Measurements from ENCODE around the gene CD164L2. TPM values are rescaled to one million over a fixed set of nuclear protein-coding genes. Genes with fewer than 3 reads are reported as not detected.

The CD164L2 gene
- total RNA-seq, 5 donors from 2014 or later (not counting 1 experiment from before 2014, with no cell fraction given) = not detected

- H3K4me1 Mint-ChIP-seq = peaks cover 25 to 38% (median 36%) of the 10 kb centered on the region in 3 donors
- no peaks in the 10 kb centered on the region for H3K9me3 ChIP-seq
- no peaks in the 10 kb centered on the region for H3K9me3 Mint-ChIP-seq
- peaks cover 19% of the 10 kb centered on the region for H3K36me3 Mint-ChIP-seq
- H3K27me3 Mint-ChIP-seq = no peaks in the 10 kb centered on the region
- H3K4me1 ChIP-seq (ENCODE audit: control insufficient read depth in 1 of 2, extremely low read depth in 1 of 2, insufficient read depth in 2 of 2, low read length in 2 of 2) = peaks cover 4 to 20% of the 10 kb centered on the region in 2 experiments
- peaks cover 9 to 32% of the 10 kb centered on the region in 2 donors for H3K36me3 ChIP-seq (ENCODE audit: control insufficient read depth in 2 of 2, extremely low read depth in 1 of 2, insufficient read depth in 1 of 2, low read length in 1 of 2)
- peak overlapping the region; percentile 71 to 87 for H3K27ac Mint-ChIP-seq
- peak overlapping the region in 1 of 3 donors; percentile 32 for H3K4me3 Mint-ChIP-seq
- H3K27ac ChIP-seq (ENCODE audit: low read length) = peak overlapping the region; percentile 49
- ChIA-PET POLR2A (no interaction called here), CTCF (interaction anchor here (0.5 to 1.4 kb wide), 2 partner anchors 12 to 108 kb away, joined by 3 to 5 read pairs; no protein-coding TSS in a partner anchor)
- DNase-seq (no peak), ATAC-seq (replicated peaks in 1 of 4) (no peak)
- no peak overlapping the region for H3K4me3 ChIP-seq (ENCODE audit: control insufficient read depth in 1 of 2, extremely low read depth in 1 of 2, low read length in 1 of 2)
- no peaks in the 10 kb centered on the region for H3K27me3 ChIP-seq (replicated peaks in 1 of 2; ENCODE audit: control insufficient read depth in 2 of 2, extremely low read depth in 1 of 2, insufficient read depth in 2 of 2, low read length in 1 of 2)
Measured at GRCh38 chr1:27403931-27404330, 20.8 kb upstream of the CD164L2 start.

GRCh38 chr1:27403065-27403726 is 20.1 kb upstream of the CD164L2 start:
- ChIA-PET CTCF (interaction anchor here (0.5 to 1.4 kb wide), 3 partner anchors 12 to 204 kb away, joined by 3 to 5 read pairs (median 3); no protein-coding TSS in a partner anchor), POLR2A (no interaction called here)
- no peak overlapping the region for H3K4me3 ChIP-seq (ENCODE audit: control insufficient read depth in 1 of 2, extremely low read depth in 1 of 2, low read length in 1 of 2)
- peaks cover 15% of the 10 kb centered on the region for H3K36me3 Mint-ChIP-seq
- peaks cover 4 to 20% of the 10 kb centered on the region in 2 experiments for H3K4me1 ChIP-seq (ENCODE audit: control insufficient read depth in 1 of 2, extremely low read depth in 1 of 2, insufficient read depth in 2 of 2, low read length in 2 of 2)
- WGBS (ENCODE audit: insufficient coverage) = 56% methylated on average over 15 of the region's 24 CpGs
- H3K9me3 Mint-ChIP-seq = no peaks in the 10 kb centered on the region
- H3K4me3 Mint-ChIP-seq = peak overlapping the region in 2 of 3 donors; percentile 13 to 32
- H3K27ac ChIP-seq (ENCODE audit: low read length) = peak overlapping the region; percentile 49
- peaks cover 3 to 25% of the 10 kb centered on the region in 2 donors for H3K36me3 ChIP-seq (ENCODE audit: control insufficient read depth in 2 of 2, extremely low read depth in 1 of 2, insufficient read depth in 1 of 2, low read length in 1 of 2)
- H3K4me1 Mint-ChIP-seq = peaks cover 25 to 41% (median 36%) of the 10 kb centered on the region in 3 donors
- ATAC-seq (replicated peaks in 1 of 4) (peak; percentile 52 to 75 (median 58)), DNase-seq (peak in 13 of 35 experiments; percentile 12 to 59 (median 31))
- H3K27me3 ChIP-seq (replicated peaks in 1 of 2; ENCODE audit: control insufficient read depth in 2 of 2, extremely low read depth in 1 of 2, insufficient read depth in 2 of 2, low read length in 1 of 2) = no peaks in the 10 kb centered on the region
- H3K27ac Mint-ChIP-seq = peak overlapping the region; percentile 74 to 87
- H3K27me3 Mint-ChIP-seq = no peaks in the 10 kb centered on the region
- no peaks in the 10 kb centered on the region for H3K9me3 ChIP-seq

- ATAC-seq (replicated peaks in 1 of 4) = peak in 3 of 4 experiments; percentile 16 to 31 (median 25)
- POLR2A ChIA-PET = no interaction called here
Measured at GRCh38 chr1:27402349-27402754, 19.2 kb upstream of the CD164L2 start.

GRCh38 chr1:27400963-27401341 is 17.8 kb upstream of the CD164L2 start:
- ATAC-seq (replicated peaks in 1 of 4) (no peak), DNase-seq (no peak)
- POLR2A ChIA-PET = no interaction called here
- Histone ChIP-seq H3K27me3 (replicated peaks in 1 of 2; ENCODE audit: control insufficient read depth in 2 of 2, extremely low read depth in 1 of 2, insufficient read depth in 2 of 2, low read length in 1 of 2) (no peaks in the 10 kb centered on the region), H3K27ac (ENCODE audit: low read length) (no peak overlapping the region), H3K4me3 (ENCODE audit: control insufficient read depth in 1 of 2, extremely low read depth in 1 of 2, low read length in 1 of 2) (no peak overlapping the region), H3K36me3 (ENCODE audit: control insufficient read depth in 2 of 2, extremely low read depth in 1 of 2, insufficient read depth in 1 of 2, low read length in 1 of 2) (peaks cover 3% of the 10 kb centered on the region in 2 donors), H3K4me1 (ENCODE audit: control insufficient read depth in 1 of 2, extremely low read depth in 1 of 2, insufficient read depth in 2 of 2, low read length in 2 of 2) (peaks cover 4 to 20% of the 10 kb centered on the region in 2 experiments), H3K9me3 (no peaks in the 10 kb centered on the region)
- Mint-ChIP-seq H3K27me3 (no peaks in the 10 kb centered on the region), H3K27ac (peak overlapping the region in 1 of 2 donors; percentile 47), H3K36me3 (no peaks in the 10 kb centered on the region), H3K4me3 (no peak overlapping the region), H3K9me3 (no peaks in the 10 kb centered on the region), H3K4me1 (peaks cover 25 to 36% (median 36%) of the 10 kb centered on the region in 3 donors)
- CTCF ChIA-PET = no interaction called here
- 100% methylated on average over 1 of the region's 5 CpGs for whole genome bisulfite sequencing (ENCODE audit: insufficient coverage)

More at GRCh38 chr1:27402349-27402754, 19.2 kb upstream of the CD164L2 start:
- Histone ChIP-seq H3K27ac (ENCODE audit: low read length) (no peak overlapping the region), H3K36me3 (ENCODE audit: control insufficient read depth in 2 of 2, extremely low read depth in 1 of 2, insufficient read depth in 1 of 2, low read length in 1 of 2) (peaks cover 3 to 16% of the 10 kb centered on the region in 2 donors), H3K27me3 (replicated peaks in 1 of 2; ENCODE audit: control insufficient read depth in 2 of 2, extremely low read depth in 1 of 2, insufficient read depth in 2 of 2, low read length in 1 of 2) (no peaks in the 10 kb centered on the region), H3K9me3 (no peaks in the 10 kb centered on the region), H3K4me3 (ENCODE audit: control insufficient read depth in 1 of 2, extremely low read depth in 1 of 2, low read length in 1 of 2) (no peak overlapping the region), H3K4me1 (ENCODE audit: control insufficient read depth in 1 of 2, extremely low read depth in 1 of 2, insufficient read depth in 2 of 2, low read length in 2 of 2) (peaks cover 4 to 20% of the 10 kb centered on the region in 2 experiments)
- Mint-ChIP-seq H3K4me3 (no peak overlapping the region), H3K4me1 (peaks cover 25 to 41% (median 36%) of the 10 kb centered on the region in 3 donors), H3K9me3 (no peaks in the 10 kb centered on the region), H3K36me3 (peaks cover 6% of the 10 kb centered on the region), H3K27ac (peak overlapping the region; percentile 52 to 87), H3K27me3 (no peaks in the 10 kb centered on the region)
- peak in 2 of 35 experiments; percentile 38 to 42 for DNase-seq
- WGBS (ENCODE audit: insufficient coverage) = 69% methylated on average over 7 of the region's 8 CpGs
- CTCF ChIA-PET = interaction anchor here (0.5 to 0.9 kb wide), 5 partner anchors 13 to 330 kb away, joined by 3 to 5 read pairs (median 3); no protein-coding TSS in a partner anchor

- Histone ChIP-seq H3K9me3 (no peaks in the 10 kb centered on the region), H3K27ac (ENCODE audit: low read length) (no peak overlapping the region), H3K36me3 (ENCODE audit: control insufficient read depth in 2 of 2, extremely low read depth in 1 of 2, insufficient read depth in 1 of 2, low read length in 1 of 2) (peaks cover 2 to 3% of the 10 kb centered on the region in 2 donors), H3K4me3 (ENCODE audit: control insufficient read depth in 1 of 2, extremely low read depth in 1 of 2, low read length in 1 of 2) (no peak overlapping the region), H3K4me1 (ENCODE audit: control insufficient read depth in 1 of 2, extremely low read depth in 1 of 2, insufficient read depth in 2 of 2, low read length in 2 of 2) (peaks cover 4 to 26% of the 10 kb centered on the region in 2 experiments), H3K27me3 (replicated peaks in 1 of 2; ENCODE audit: control insufficient read depth in 2 of 2, extremely low read depth in 1 of 2, insufficient read depth in 2 of 2, low read length in 1 of 2) (peaks cover 0 to 4% of the 10 kb centered on the region in 2 experiments)
- ChIA-PET POLR2A (no interaction called here), CTCF (interaction anchor here in 1 of 2 donors (1.2 kb wide), 1 partner anchor 67 kb away, joined by 3 read pairs; no protein-coding TSS in a partner anchor)
- H3K4me3 Mint-ChIP-seq = no peak overlapping the region
- H3K27me3 Mint-ChIP-seq = no peaks in the 10 kb centered on the region
- ATAC-seq (replicated peaks in 1 of 4) = no peak
- no peaks in the 10 kb centered on the region for H3K36me3 Mint-ChIP-seq
- WGBS (ENCODE audit: insufficient coverage) = 90% methylated on average over 13 of the region's 13 CpGs
- DNase-seq = no peak
- no peaks in the 10 kb centered on the region for H3K9me3 Mint-ChIP-seq
- peaks cover 26 to 38% (median 36%) of the 10 kb centered on the region in 3 donors for H3K4me1 Mint-ChIP-seq
- peak overlapping the region in 1 of 2 donors; percentile 47 for H3K27ac Mint-ChIP-seq
Measured at GRCh38 chr1:27400082-27400962, 17.2 kb upstream of the CD164L2 start.

All from T-cell (primary cell).